HFFc6 (cell line): Measurements from ENCODE around the gene ADGRG1. TPM values are rescaled to one million over a fixed set of nuclear protein-coding genes. Genes with fewer than 3 reads are reported as not detected.

Experiments used
- DNase-seq: peaks from one replicate; pipeline ENCODE4 v3.0.0-alpha.2; 2018
- H3K27ac Mint-ChIP-seq: 2 replicates; pipeline ENCODE4 v1.8.0; 2020; ENCODE audit warnings: mild to moderate bottlenecking, mixed read lengths
- H3K27me3 Mint-ChIP-seq: 2 replicates; pipeline ENCODE4 v1.8.0; 2021; ENCODE audit warnings: mild to moderate bottlenecking, moderate library complexity, mixed read lengths; ENCODE audit not compliant: insufficient read depth
- H3K36me3 Mint-ChIP-seq: 2 replicates; pipeline ENCODE4 v1.8.0; 2021; ENCODE audit warnings: low read depth, mixed read lengths
- H3K4me1 Mint-ChIP-seq: 2 replicates; pipeline ENCODE4 v1.8.0; 2020; ENCODE audit warnings: low read depth, mixed read lengths
- H3K4me3 Mint-ChIP-seq: 2 replicates; pipeline ENCODE4 v1.8.0; 2020; ENCODE audit warnings: mild to moderate bottlenecking, moderate library complexity, mixed read lengths
- H3K9me3 Mint-ChIP-seq: 2 replicates; pipeline ENCODE4 v1.8.0; 2020; ENCODE audit warnings: mild to moderate bottlenecking, mixed read lengths
- total RNA-seq, 6 experiments: library from RNA; stranded (reverse); fragmentation: NEBNext Ultra II Directional; extraction: Animal tissue kit (Norgen Biotek cat#: 25700); gene quantifications; 2 replicates in 1 of 6; 3 replicates in 5 of 6; pipeline ENCODE4 v1.2.3, GENCODE V29; 2021
- TF ChIP-seq, protein P1 (sequence below): fragments of 200-600 bp; sonication (generic); IDR thresholded peaks from 2 replicates; pipeline ENCODE4 v1.5.0; 2021; ENCODE audit warnings: antibody characterized with exemption, mild to moderate bottlenecking

The ADGRG1 gene
- total RNA-seq, 6 experiments from 2014 or later = 0.18 to 1.4 (median 0.50) TPM

DNA sequence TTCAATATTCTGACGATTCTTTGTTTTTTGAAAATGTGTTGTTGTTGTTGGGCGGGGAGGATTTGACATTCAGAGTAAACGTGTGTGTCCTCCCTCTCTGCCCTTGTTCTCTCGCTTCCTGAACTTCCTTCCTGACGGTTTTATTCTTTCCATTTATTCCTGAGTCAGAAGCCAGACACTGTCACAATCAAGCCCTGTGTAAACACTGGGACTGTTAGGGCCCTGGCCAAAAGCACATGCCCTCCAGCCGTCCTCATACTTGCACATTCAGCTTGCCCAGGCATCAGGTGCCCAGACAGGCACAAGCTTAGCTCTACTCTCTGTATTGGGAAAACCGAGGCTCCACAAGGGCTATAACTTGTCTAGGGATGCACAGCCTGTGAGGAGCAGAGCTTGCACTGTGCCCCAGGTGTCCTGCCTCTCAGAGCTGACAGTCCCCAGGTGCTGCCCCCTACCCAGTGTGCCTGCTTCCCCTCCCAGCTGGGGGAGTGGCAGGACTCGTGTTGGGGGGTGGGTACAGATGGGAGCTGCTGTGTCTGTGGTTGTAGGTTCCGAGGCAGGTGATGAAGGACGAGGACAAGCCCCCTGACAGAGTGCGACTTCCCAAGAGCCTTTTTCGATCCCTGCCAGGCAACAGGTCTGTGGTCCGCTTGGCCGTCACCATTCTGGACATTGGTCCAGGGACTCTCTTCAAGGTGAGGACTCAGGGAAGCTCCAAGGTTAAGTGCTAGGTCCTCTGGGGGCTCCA, 49.4 kb downstream of the ADGRG1 start:
- TF ChIP-seq, protein P1, sequence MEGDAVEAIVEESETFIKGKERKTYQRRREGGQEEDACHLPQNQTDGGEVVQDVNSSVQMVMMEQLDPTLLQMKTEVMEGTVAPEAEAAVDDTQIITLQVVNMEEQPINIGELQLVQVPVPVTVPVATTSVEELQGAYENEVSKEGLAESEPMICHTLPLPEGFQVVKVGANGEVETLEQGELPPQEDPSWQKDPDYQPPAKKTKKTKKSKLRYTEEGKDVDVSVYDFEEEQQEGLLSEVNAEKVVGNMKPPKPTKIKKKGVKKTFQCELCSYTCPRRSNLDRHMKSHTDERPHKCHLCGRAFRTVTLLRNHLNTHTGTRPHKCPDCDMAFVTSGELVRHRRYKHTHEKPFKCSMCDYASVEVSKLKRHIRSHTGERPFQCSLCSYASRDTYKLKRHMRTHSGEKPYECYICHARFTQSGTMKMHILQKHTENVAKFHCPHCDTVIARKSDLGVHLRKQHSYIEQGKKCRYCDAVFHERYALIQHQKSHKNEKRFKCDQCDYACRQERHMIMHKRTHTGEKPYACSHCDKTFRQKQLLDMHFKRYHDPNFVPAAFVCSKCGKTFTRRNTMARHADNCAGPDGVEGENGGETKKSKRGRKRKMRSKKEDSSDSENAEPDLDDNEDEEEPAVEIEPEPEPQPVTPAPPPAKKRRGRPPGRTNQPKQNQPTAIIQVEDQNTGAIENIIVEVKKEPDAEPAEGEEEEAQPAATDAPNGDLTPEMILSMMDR = no peak
- no peaks in the 10 kb centered on the region for H3K36me3 Mint-ChIP-seq
- H3K4me1 Mint-ChIP-seq = no peaks in the 10 kb centered on the region
- DNase-seq = no peak
- H3K27me3 Mint-ChIP-seq = peaks cover 30% of the 10 kb centered on the region
- H3K9me3 Mint-ChIP-seq = no peaks in the 10 kb centered on the region
- no peak overlapping the region for H3K4me3 Mint-ChIP-seq
- no peak overlapping the region for H3K27ac Mint-ChIP-seq

DNA sequence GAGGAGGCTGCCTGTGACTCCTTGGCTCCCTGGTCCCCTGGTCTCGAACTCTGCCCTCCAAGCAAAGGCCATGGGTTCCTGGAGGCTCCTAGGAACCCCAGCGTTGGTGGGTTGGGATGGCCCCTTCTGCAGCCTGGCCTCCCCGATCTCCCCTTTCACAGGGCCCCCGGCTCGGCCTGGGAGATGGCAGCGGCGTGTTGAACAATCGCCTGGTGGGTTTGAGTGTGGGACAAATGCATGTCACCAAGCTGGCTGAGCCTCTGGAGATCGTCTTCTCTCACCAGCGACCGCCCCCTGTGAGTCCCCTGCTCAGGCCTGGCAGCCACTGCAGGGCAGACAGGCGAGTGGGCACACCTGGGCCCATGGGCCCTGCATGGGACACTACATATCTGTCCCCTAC, 50.6 kb downstream of the ADGRG1 start:
- Mint-ChIP-seq H3K27me3 (peaks cover 34% of the 10 kb centered on the region), H3K9me3 (no peaks in the 10 kb centered on the region), H3K4me1 (no peaks in the 10 kb centered on the region), H3K36me3 (no peaks in the 10 kb centered on the region), H3K4me3 (no peak overlapping the region), H3K27ac (no peak overlapping the region)
- TF ChIP-seq, protein P1 = no peak
- DNase-seq = no peak

DNA sequence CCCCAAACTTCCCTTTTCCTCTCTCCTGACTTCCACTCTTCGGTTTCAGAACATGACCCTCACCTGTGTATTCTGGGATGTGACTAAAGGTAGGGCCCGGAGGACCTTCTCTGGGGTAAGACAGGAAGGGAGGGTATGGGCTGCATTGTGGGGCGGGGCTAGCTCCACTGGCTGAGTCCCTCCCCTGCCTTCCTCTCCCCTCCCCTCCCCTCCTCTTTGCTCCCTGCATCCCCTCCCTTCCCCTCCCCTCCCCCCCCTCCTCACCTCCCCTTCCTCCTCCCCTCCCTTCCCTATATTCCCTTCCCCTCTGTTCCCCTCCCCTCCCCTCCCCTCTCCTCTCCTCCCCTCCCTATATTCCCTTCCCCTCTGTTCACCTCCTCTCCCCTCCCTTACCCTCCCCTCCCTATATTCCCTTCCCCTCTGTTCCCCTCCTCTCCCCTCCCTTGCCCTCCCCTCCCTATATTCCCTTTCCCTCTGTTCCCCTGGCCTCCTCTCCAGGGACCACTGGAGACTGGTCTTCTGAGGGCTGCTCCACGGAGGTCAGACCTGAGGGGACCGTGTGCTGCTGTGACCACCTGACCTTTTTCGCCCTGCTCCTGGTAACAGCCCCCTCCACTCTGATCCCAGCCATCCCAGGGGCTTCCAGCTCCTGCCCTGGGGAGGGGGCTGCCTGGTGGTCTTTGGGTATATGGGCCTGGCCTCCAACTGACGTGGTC, 51.5 kb downstream of the ADGRG1 start:
- Mint-ChIP-seq H3K27me3 (peaks cover 39% of the 10 kb centered on the region), H3K36me3 (no peaks in the 10 kb centered on the region), H3K4me3 (no peak overlapping the region), H3K27ac (no peak overlapping the region), H3K4me1 (no peaks in the 10 kb centered on the region), H3K9me3 (no peaks in the 10 kb centered on the region)
- DNase-seq = no peak
- TF ChIP-seq, protein P1 = no peak

DNA sequence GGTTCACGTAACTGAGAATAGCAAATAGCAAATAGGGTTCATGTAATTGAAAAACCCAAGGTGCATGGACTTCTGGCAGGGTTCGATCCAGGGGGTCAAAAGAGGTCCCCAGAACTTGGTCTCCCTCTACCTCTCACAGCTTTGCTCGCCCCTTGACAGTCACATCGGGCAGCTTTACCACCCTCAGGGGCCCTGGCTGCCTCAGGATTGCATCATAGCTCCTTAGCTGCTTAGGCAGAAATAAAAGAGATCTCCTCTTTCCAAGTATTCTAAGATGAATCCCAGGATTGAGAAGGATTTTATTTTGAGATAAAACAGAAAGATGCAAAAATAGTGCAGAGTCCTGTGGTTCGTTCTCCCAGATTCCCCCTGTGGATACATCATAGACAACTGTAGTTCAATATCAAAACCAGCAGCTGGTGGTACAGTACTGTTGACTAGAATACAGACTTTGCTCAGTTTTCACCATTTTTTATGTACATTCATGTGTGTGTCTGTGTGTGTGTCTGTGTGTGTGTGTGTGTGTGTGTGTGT, 52.5 kb downstream of the ADGRG1 start:
- peaks cover 40% of the 10 kb centered on the region for H3K27me3 Mint-ChIP-seq
- no peak overlapping the region for H3K4me3 Mint-ChIP-seq
- no peak for DNase-seq
- H3K9me3 Mint-ChIP-seq = no peaks in the 10 kb centered on the region
- TF ChIP-seq, protein P1 = no peak
- H3K4me1 Mint-ChIP-seq = no peaks in the 10 kb centered on the region
- H3K36me3 Mint-ChIP-seq = no peaks in the 10 kb centered on the region
- no peak overlapping the region for H3K27ac Mint-ChIP-seq

DNA sequence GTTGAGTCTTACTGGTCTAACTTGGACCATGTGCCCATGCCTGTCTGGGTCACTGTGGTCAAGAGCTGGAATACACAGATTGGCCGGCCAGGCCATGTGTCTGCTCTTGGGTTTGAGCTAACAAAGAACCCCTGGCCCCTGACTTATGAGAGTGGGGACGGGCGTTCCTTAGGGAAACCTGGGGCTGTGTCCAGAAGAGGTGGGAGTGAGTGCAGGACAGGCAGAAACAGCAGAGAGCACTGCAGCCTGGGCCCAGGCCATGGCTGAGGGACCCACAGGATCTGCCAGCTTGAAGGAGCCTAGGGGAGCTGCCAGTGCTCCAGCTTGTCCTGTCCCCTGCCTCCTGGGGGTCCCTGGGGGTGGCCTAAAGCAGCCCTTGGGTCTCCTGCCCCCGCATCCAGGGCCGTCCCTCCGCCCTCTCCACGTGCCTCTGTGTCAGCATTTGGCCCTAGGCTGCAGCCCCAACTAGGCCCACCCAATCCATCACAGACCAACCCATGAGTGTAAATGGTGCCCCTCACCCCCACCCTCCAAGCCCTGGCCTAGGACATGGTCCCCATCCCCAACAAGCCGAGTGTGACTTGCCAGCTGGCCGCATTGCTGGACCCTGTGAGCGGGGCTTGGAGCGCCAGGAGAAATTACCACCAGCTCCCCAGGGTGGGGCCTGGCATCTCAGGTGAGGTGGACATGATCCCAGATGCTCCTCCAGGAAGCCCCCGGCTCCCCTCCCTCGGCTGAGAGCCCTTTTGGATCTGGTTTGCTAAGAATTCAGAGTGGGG, 53.7 kb downstream of the ADGRG1 start:
- no peak for DNase-seq
- Mint-ChIP-seq H3K9me3 (no peaks in the 10 kb centered on the region), H3K4me1 (no peaks in the 10 kb centered on the region), H3K27ac (no peak overlapping the region), H3K36me3 (no peaks in the 10 kb centered on the region), H3K4me3 (no peak overlapping the region), H3K27me3 (peaks cover 32% of the 10 kb centered on the region)
- TF ChIP-seq, protein P1 = no peak
